IPS DF 6.9 (cell line): ENCODE measurements around the gene KATNAL2.

Source experiments
- DNase-seq: peaks from one replicate; pipeline ENCODE4 v3.0.0-alpha.2; 2013; ENCODE audit warnings: low read depth, low spot score
- H3K27ac ChIP-seq: one replicate; pipeline ENCODE4 v1.5.1; 2013; ENCODE audit warnings: low read length, control low read depth
- H3K27me3 ChIP-seq: 2 replicates; pipeline ENCODE4 v1.6.1; 2013; ENCODE audit warnings: mild to moderate bottlenecking, low read length; ENCODE audit not compliant: control insufficient read depth, insufficient read depth
- H3K36me3 ChIP-seq: 2 replicates; pipeline ENCODE4 v1.6.1; 2013; ENCODE audit warnings: low read length; ENCODE audit not compliant: control insufficient read depth, insufficient read depth
- H3K4me1 ChIP-seq: 2 replicates; pipeline ENCODE4 v1.6.1; 2013; ENCODE audit warnings: low read length; ENCODE audit not compliant: control insufficient read depth, insufficient read depth
- H3K4me3 ChIP-seq: 2 replicates; pipeline ENCODE4 v1.5.1; 2013; ENCODE audit warnings: mild to moderate bottlenecking, low read length
- H3K9me3 ChIP-seq: 2 replicates; pipeline ENCODE4 v1.6.1; 2013; ENCODE audit warnings: low read length, inconsistent platforms; ENCODE audit not compliant: control insufficient read depth, insufficient read depth
- whole genome bisulfite sequencing: extraction: QIAGEN DNeasy Blood & Tissue Kit; methylation state at CpG from one replicate; pipeline ENCODE4 v1.1.7; 2013; ENCODE audit warnings: mixed read lengths, missing lambda C conversion rate; ENCODE audit not compliant: insufficient read length, insufficient coverage; 5-methylcytosine and 5-hydroxymethylcytosine counted together

KATNAL2 gene

GRCh38 chr18:47110492-47111274 lies 193.3 kb downstream of the KATNAL2 start:
- no peaks in the 10 kb centered on the region for H3K36me3 ChIP-seq
- no peaks in the 10 kb centered on the region for H3K27me3 ChIP-seq
- H3K9me3 ChIP-seq: no peaks in the 10 kb centered on the region
- DNase-seq: no peak
- H3K4me1 ChIP-seq: no peaks in the 10 kb centered on the region; the same call in 1 of the 2 replicates
- no peak overlapping the region for H3K4me3 ChIP-seq
- WGBS: no CpG with 5 or more reads among the region's 6 CpGs
- H3K27ac ChIP-seq: no peak overlapping the region

GRCh38 chr18:47113796-47114540 lies 196.6 kb downstream of the KATNAL2 start:
- Histone ChIP-seq H3K36me3 (no peaks in the 10 kb centered on the region), H3K9me3 (no peaks in the 10 kb centered on the region), H3K4me1 (no peaks in the 10 kb centered on the region; the same call in 1 of the 2 replicates), H3K27me3 (no peaks in the 10 kb centered on the region), H3K4me3 (no peak overlapping the region), H3K27ac (no peak overlapping the region)
- WGBS: no CpG with 5 or more reads among the region's 2 CpGs
- DNase-seq: no peak

GRCh38 chr18:47115205-47115604 lies 197.8 kb downstream of the KATNAL2 start:
- Histone ChIP-seq H3K36me3 (no peaks in the 10 kb centered on the region), H3K4me3 (no peak overlapping the region), H3K9me3 (no peaks in the 10 kb centered on the region), H3K27ac (no peak overlapping the region), H3K4me1 (no peaks in the 10 kb centered on the region; the same call in 1 of the 2 replicates), H3K27me3 (no peaks in the 10 kb centered on the region)
- no peak for DNase-seq
- WGBS: no CpG with 5 or more reads among the region's 2 CpGs

- H3K27ac ChIP-seq: no peak overlapping the region
- H3K4me3 ChIP-seq: no peak overlapping the region
- no CpG with 5 or more reads among the region's 2 CpGs for WGBS
- no peaks in the 10 kb centered on the region; the same call in 1 of the 2 replicates for H3K4me1 ChIP-seq
- no peaks in the 10 kb centered on the region for H3K9me3 ChIP-seq
- no peaks in the 10 kb centered on the region for H3K27me3 ChIP-seq
- no peaks in the 10 kb centered on the region for H3K36me3 ChIP-seq
- no peak for DNase-seq
These were observed 201.6 kb downstream of the KATNAL2 start for GRCh38 chr18:47118981-47119380.

GRCh38 chr18:47120428-47120827 lies 203.0 kb downstream of the KATNAL2 start:
- no peak for DNase-seq
- no CpG with 5 or more reads among the region's 4 CpGs for WGBS

GRCh38 chr18:47121146-47121545 lies 203.7 kb downstream of the KATNAL2 start:
- H3K36me3 ChIP-seq: no peaks in the 10 kb centered on the region
- no peaks in the 10 kb centered on the region for H3K4me1 ChIP-seq
- H3K27ac ChIP-seq: no peak overlapping the region
- DNase-seq: no peak
- H3K9me3 ChIP-seq: no peaks in the 10 kb centered on the region
- no peaks in the 10 kb centered on the region for H3K27me3 ChIP-seq
- no peak overlapping the region for H3K4me3 ChIP-seq
- WGBS: no CpG with 5 or more reads among the region's 3 CpGs

More at GRCh38 chr18:47120428-47120827, 203.0 kb downstream of the KATNAL2 start:
- H3K27ac ChIP-seq: no peak overlapping the region
- no peaks in the 10 kb centered on the region for H3K9me3 ChIP-seq
- H3K4me3 ChIP-seq: no peak overlapping the region
- no peaks in the 10 kb centered on the region for H3K4me1 ChIP-seq
- no peaks in the 10 kb centered on the region for H3K27me3 ChIP-seq
- no peaks in the 10 kb centered on the region for H3K36me3 ChIP-seq

- no peaks in the 10 kb centered on the region for H3K9me3 ChIP-seq
- no peak overlapping the region for H3K4me3 ChIP-seq
- DNase-seq: no peak
- H3K4me1 ChIP-seq: no peaks in the 10 kb centered on the region
- no peaks in the 10 kb centered on the region for H3K36me3 ChIP-seq
- H3K27ac ChIP-seq: no peak overlapping the region
- H3K27me3 ChIP-seq: no peaks in the 10 kb centered on the region
These were observed 223.9 kb downstream of the KATNAL2 start for GRCh38 chr18:47141289-47141688.

- no peaks in the 10 kb centered on the region for H3K9me3 ChIP-seq
- no peaks in the 10 kb centered on the region for H3K36me3 ChIP-seq
- no peak overlapping the region for H3K27ac ChIP-seq
- no peak for DNase-seq
- no peaks in the 10 kb centered on the region for H3K27me3 ChIP-seq
- H3K4me1 ChIP-seq: no peaks in the 10 kb centered on the region
- H3K4me3 ChIP-seq: no peak overlapping the region
- WGBS: no CpG with 5 or more reads among the region's 5 CpGs
These were observed 225.8 kb downstream of the KATNAL2 start for GRCh38 chr18:47143153-47143552.

GRCh38 chr18:47143899-47144485 lies 226.6 kb downstream of the KATNAL2 start:
- no peak overlapping the region for H3K4me3 ChIP-seq
- WGBS: no CpG with 5 or more reads among the region's 4 CpGs
- DNase-seq: no peak
- no peaks in the 10 kb centered on the region for H3K36me3 ChIP-seq
- no peaks in the 10 kb centered on the region for H3K27me3 ChIP-seq
- no peak overlapping the region for H3K27ac ChIP-seq
- H3K4me1 ChIP-seq: no peaks in the 10 kb centered on the region
- H3K9me3 ChIP-seq: no peaks in the 10 kb centered on the region

- H3K9me3 ChIP-seq: no peaks in the 10 kb centered on the region
- no CpG with 5 or more reads among the region's 3 CpGs for WGBS
- no peak for DNase-seq
These were observed 228.8 kb downstream of the KATNAL2 start for GRCh38 chr18:47146206-47146605.

More at GRCh38 chr18:47146206-47146605, 228.8 kb downstream of the KATNAL2 start:
- H3K27me3 ChIP-seq: no peaks in the 10 kb centered on the region
- no peak overlapping the region for H3K4me3 ChIP-seq
- no peaks in the 10 kb centered on the region for H3K36me3 ChIP-seq
- H3K27ac ChIP-seq: no peak overlapping the region
- peaks cover 1% of the 10 kb centered on the region; the same call in 1 of the 2 replicates for H3K4me1 ChIP-seq
